HCT116 (cell line): ENCODE results near the gene CARNS1. TPM values are rescaled to one million over a fixed set of nuclear protein-coding genes. Genes with fewer than 3 reads are reported as not detected.

Experiments
- ATAC-seq: fragments of 200-7000 bp; cut with Tn5 transposase; 2 replicates; pipeline ENCODE4 v1.9.1; 2020; ENCODE audit warnings: mild to moderate bottlenecking, moderate library complexity
- BruUV-seq: library from RNA; stranded (reverse); fragments of 400-500 nt; replicated peaks from 2 replicates; lab custom pipeline; 2021; lab: Mats Ljungman, UMichigan
- CTCF ChIA-PET: fragments of 300-600 bp; sonication (Branson Sonifier 250); formaldehyde crosslinking; loops from one replicate; lab custom pipeline; 2021; ENCODE audit warnings: antibody characterized with exemption; lab: Charles Lee
- POLR2A ChIA-PET: fragments of 300-600, 350-600 bp; sonication (Branson Sonifier 250); formaldehyde crosslinking; loops from one replicate; lab custom pipeline; 2021; ENCODE audit warnings: antibody characterized with exemption; lab: Charles Lee
- RAD21 ChIA-PET, 2 experiments: fragments of 300-600 bp; sonication (Branson Sonifier 250); formaldehyde crosslinking; loops; one replicate each; lab custom pipeline; 2023; ENCODE audit warnings: low total read pairs in 2 of 2; ENCODE audit not compliant: uncharacterized antibody in 2 of 2, unreplicated experiment in 2 of 2, low non-redundant PET in 1 of 2; lab: Charles Lee
- DNase-seq: peaks from one replicate; pipeline ENCODE4 v3.0.0-alpha.2; 2010; ENCODE audit warnings: low read depth, low spot score
- H2AFZ ChIP-seq: fragments of 200-600 bp; shearing (Covaris generic), sonication (generic); 2 replicates; pipeline ENCODE4 v1.6.1; 2017; ENCODE audit warnings: low read depth, mixed run types, mixed read lengths, antibody characterized with exemption, low read length; ENCODE audit not compliant: poor library complexity, severe bottlenecking
- H3K27ac ChIP-seq: 2 replicates; pipeline ENCODE4 v1.5.1; 2012; ENCODE audit warnings: low read depth, low read length
- H3K27me3 ChIP-seq: fragments of 200-600 bp; sonication (generic); 2 replicates; pipeline ENCODE4 v1.6.1; 2016; ENCODE audit warnings: mixed run types, low read length, mixed read lengths; ENCODE audit not compliant: insufficient read depth
- H3K36me3 ChIP-seq, 2 experiments: fragments of 200-500 bp in 1 of 2; fragments of 200-600 bp in 1 of 2; sonication (Bioruptor generic) in 1 of 2; sonication (generic) in 1 of 2; 2 replicates each; pipeline versions ENCODE4 v1.5.1 to v1.6.1; 2014 to 2016; ENCODE audit warnings: low read length in 2 of 2, inconsistent platforms in 1 of 2, mixed read lengths in 1 of 2, mixed run types in 1 of 2; ENCODE audit not compliant: insufficient read depth in 2 of 2, control insufficient read depth in 1 of 2
- H3K4me1 ChIP-seq, 2 experiments: fragments of 200-600 bp in 1 of 2; sonication (generic) in 1 of 2; 2 replicates each; pipeline versions ENCODE4 v1.5.1 to v1.6.1; 2012 to 2017; ENCODE audit warnings: low read length in 2 of 2, inconsistent platforms in 1 of 2, mild to moderate bottlenecking in 1 of 2, mixed read lengths in 1 of 2, mixed run types in 1 of 2, moderate library complexity in 1 of 2; ENCODE audit not compliant: insufficient read depth in 2 of 2, control insufficient read depth in 1 of 2
- H3K4me2 ChIP-seq: fragments of 200-600 bp; sonication (generic); 2 replicates; pipeline ENCODE4 v1.6.1; 2017; ENCODE audit warnings: mixed run types, low read length, mixed read lengths
- H3K4me3 ChIP-seq, 2 experiments: fragments of 200-600 bp in 1 of 2; sonication (generic) in 1 of 2; replicated peaks in 1 of 2; 2 replicates each; pipeline ENCODE4 v1.5.1; 2011 to 2016; ENCODE audit warnings: low read length in 2 of 2, control low read depth in 1 of 2, low read depth in 1 of 2, mild to moderate bottlenecking in 1 of 2, mixed read lengths in 1 of 2, mixed run types in 1 of 2
- H3K79me2 ChIP-seq: fragments of 200-600 bp; sonication (generic); 2 replicates; pipeline ENCODE4 v1.6.1; 2017; ENCODE audit warnings: mild to moderate bottlenecking, mixed run types, low read length, moderate library complexity, mixed read lengths; ENCODE audit not compliant: insufficient read depth
- H3K9ac ChIP-seq: fragments of 200-600 bp; sonication (generic); 2 replicates; pipeline ENCODE4 v1.6.1; 2016; ENCODE audit warnings: low read length, mixed read lengths
- H3K9me2 ChIP-seq: fragments of 200-600 bp; sonication (generic), shearing (Covaris generic); 2 replicates; pipeline ENCODE4 v1.6.1; 2017; ENCODE audit warnings: mixed run types, mild to moderate bottlenecking, moderate library complexity; ENCODE audit not compliant: insufficient read depth
- H3K9me3 ChIP-seq, 2 experiments: fragments of 200-500 bp in 1 of 2; fragments of 200-600 bp in 1 of 2; sonication (Bioruptor generic) in 1 of 2; sonication (generic) in 1 of 2; 2 replicates each; pipeline ENCODE4 v1.6.1; 2014 to 2017; ENCODE audit warnings: low read length in 2 of 2, mixed read lengths in 2 of 2, inconsistent platforms in 1 of 2, low read depth in 1 of 2, mild to moderate bottlenecking in 1 of 2, mixed run types in 1 of 2, moderate library complexity in 1 of 2; ENCODE audit not compliant: control insufficient read depth in 1 of 2, insufficient read depth in 1 of 2
- H4K20me1 ChIP-seq: fragments of 200-600 bp; sonication (generic), shearing (Covaris generic); 2 replicates; pipeline ENCODE4 v1.6.1; 2017; ENCODE audit warnings: mixed run types, mild to moderate bottlenecking, moderate library complexity; ENCODE audit not compliant: insufficient read depth
- ATF3 ChIP-seq: IDR thresholded peaks from 2 replicates; pipeline ENCODE4 v1.6.1; 2012
- EZH2 ChIP-seq: fragments of 200-600 bp; sonication (generic); IDR thresholded peaks from 2 replicates; pipeline ENCODE4 v1.6.1; 2017; ENCODE audit warnings: antibody characterized with exemption, mixed run types
- POLR2AphosphoS5 ChIP-seq: IDR thresholded peaks from 2 replicates; pipeline ENCODE4 v1.6.1; 2011; ENCODE audit warnings: mild to moderate bottlenecking, low read depth, low read length, moderate library complexity
- REST ChIP-seq: IDR thresholded peaks from 2 replicates; pipeline ENCODE4 v1.6.1; 2012; ENCODE audit warnings: low read depth
- YY1 ChIP-seq: IDR thresholded peaks from 2 replicates; pipeline ENCODE4 v1.6.1; 2011; ENCODE audit warnings: low read length, low read depth, moderate library complexity, mild to moderate bottlenecking; ENCODE audit not compliant: insufficient replicate concordance; ENCODE audit errors: extremely low read depth
- ZNF274 ChIP-seq: fragments of 200-500 bp; sonication (Bioruptor generic); IDR thresholded peaks from 2 replicates; pipeline ENCODE4 v1.6.1; 2014; ENCODE audit warnings: mild to moderate bottlenecking, low read depth, low read length, inconsistent platforms
- intact Hi-C: fragments of 100-400 bp; cut with micrococcal nuclease; formaldehyde crosslinking; loops from 2 replicates; pipeline ENCODE4 v1.10.0; 2022
- total RNA-seq: library from RNA; stranded (reverse); gene quantifications from one replicate; pipeline ENCODE4 v1.2.1, GENCODE V29; 2021; ENCODE audit not compliant: unreplicated experiment

The CARNS1 gene
- total RNA-seq, 1 experiment from 2014 or later = 1.0 TPM

- H2AFZ ChIP-seq = no peak overlapping the region
- no peak overlapping the region for H3K4me3 ChIP-seq
- no peak overlapping the region for H3K27ac ChIP-seq
- ChIA-PET CTCF (interaction anchor here (0.5 kb wide), 1 partner anchor 383 kb away, joined by 3 read pairs; no protein-coding TSS in a partner anchor), RAD21 (no interaction called here)
- no peak for ATAC-seq
- no peaks in the 10 kb centered on the region for H3K9me2 ChIP-seq
- no peaks in the 10 kb centered on the region for H3K36me3 ChIP-seq
- no peaks in the 10 kb centered on the region for H4K20me1 ChIP-seq
- TF ChIP-seq EZH2 = no peak
- no peak for TF ChIP-seq ATF3
- TF ChIP-seq YY1 = no peak
- TF ChIP-seq REST = no peak
- TF ChIP-seq POLR2AphosphoS5 = no peak
- TF ChIP-seq ZNF274 = no peak
- TF ChIP-seq, all 23 proteins: peak for 0
- Histone ChIP-seq H3K27me3 (no peaks in the 10 kb centered on the region), H3K9ac (no peak overlapping the region), H3K79me2 (peaks cover 13% of the 10 kb centered on the region), H3K4me1 (peaks cover 9 to 16% of the 10 kb centered on the region in 2 experiments), H3K4me2 (no peak overlapping the region), H3K9me3 (no peaks in the 10 kb centered on the region)
- no TSS peak for BruUV-seq
- DNase-seq = no peak
- POLR2A ChIA-PET = no interaction called here
- intact Hi-C loops = no loop called here
Observed at GRCh38 chr11:67405196-67405567, 10.3 kb upstream of the CARNS1 start.
